PC-3 (cell line): ENCODE data around the gene BCAS1. TPM values are rescaled to one million over a fixed set of nuclear protein-coding genes. Genes with fewer than 3 reads are reported as not detected.
A peak's percentile ranks its signal among the peaks of the same experiment; 100 is the strongest.

Experiments
- ATAC-seq: fragments of 200-7000 bp; cut with Tn5 transposase; 2 replicates; pipeline ENCODE4 v1.9.1; 2020; ENCODE audit warnings: mild to moderate bottlenecking, moderate library complexity
- BruUV-seq: library from RNA; stranded (reverse); fragments of 400-500 nt; replicated peaks from 2 replicates; lab custom pipeline; 2021; lab: Mats Ljungman, UMichigan
- CTCF ChIA-PET: fragments of 300-600 bp; sonication (Branson Sonifier 250); formaldehyde crosslinking; loops from one replicate; lab custom pipeline; 2022; ENCODE audit warnings: antibody characterized with exemption; lab: Charles Lee
- POLR2A ChIA-PET: fragments of 300-600 bp; sonication (Branson Sonifier 250); formaldehyde crosslinking; loops from one replicate; lab custom pipeline; 2022; ENCODE audit warnings: antibody characterized with exemption; ENCODE audit not compliant: unreplicated experiment; lab: Charles Lee
- DNase-seq: peaks from one replicate; pipeline ENCODE4 v3.0.0-alpha.2; 2015
- H2AFZ ChIP-seq: fragments of 300-600 bp; sonication (generic); 2 replicates; pipeline ENCODE4 v1.6.0; 2016; ENCODE audit warnings: antibody characterized with exemption, low read length
- H3F3A ChIP-seq: fragments of 300-600 bp; sonication (generic); one replicate; pipeline ENCODE4 v1.6.0; 2017; ENCODE audit warnings: antibody characterized with exemption, low read length, control low read depth, mild to moderate bottlenecking; ENCODE audit not compliant: unreplicated experiment
- H3K27ac ChIP-seq: fragments of 300-600 bp; sonication (generic); 2 replicates; pipeline ENCODE4 v1.5.1; 2016; ENCODE audit warnings: mild to moderate bottlenecking, low read length
- H3K27me3 ChIP-seq: fragments of 300-600 bp; sonication (generic); 2 replicates; pipeline ENCODE4 v1.6.1; 2016; ENCODE audit warnings: low read length, mixed read lengths
- H3K36me3 ChIP-seq: fragments of 300-600 bp; sonication (generic); 2 replicates; pipeline ENCODE4 v1.6.1; 2016; ENCODE audit warnings: low read depth, mixed run types, low read length, mixed read lengths
- H3K4me1 ChIP-seq: fragments of 300-600 bp; sonication (generic); 2 replicates; pipeline ENCODE4 v1.5.1; 2016; ENCODE audit warnings: low read length; ENCODE audit not compliant: insufficient read depth
- H3K4me2 ChIP-seq: fragments of 300-600 bp; sonication (generic); 2 replicates; pipeline ENCODE4 v1.6.0; 2016; ENCODE audit warnings: low read length
- H3K4me3 ChIP-seq: fragments of 300-600 bp; sonication (generic); 2 replicates; pipeline ENCODE4 v1.5.1; 2016; ENCODE audit warnings: mild to moderate bottlenecking, low read length, mixed read lengths
- H3K79me2 ChIP-seq: fragments of 300-600 bp; sonication (generic); 2 replicates; pipeline ENCODE4 v1.6.1; 2017; ENCODE audit warnings: low read length, mixed read lengths
- H3K9ac ChIP-seq: fragments of 300-600 bp; sonication (generic); 2 replicates; pipeline ENCODE4 v1.6.0; 2016; ENCODE audit warnings: mild to moderate bottlenecking, low read length
- H3K9me2 ChIP-seq: fragments of 300-600 bp; sonication (generic); replicated peaks from 2 replicates; pipeline ENCODE4 v1.6.1; 2016; ENCODE audit warnings: mixed run types, low read length, mixed read lengths
- H3K9me3 ChIP-seq: fragments of 300-600 bp; sonication (generic); 2 replicates; pipeline ENCODE4 v1.6.1; 2016; ENCODE audit warnings: low read length, mixed read lengths
- H4K20me1 ChIP-seq: fragments of 300-600 bp; sonication (generic); 2 replicates; pipeline ENCODE4 v1.6.1; 2016; ENCODE audit warnings: low read length, mixed read lengths
- CTCF ChIP-seq: fragments of 300-600 bp; sonication (generic); conservative IDR thresholded peaks from 2 replicates; pipeline ENCODE4 v1.5.1; 2017; ENCODE audit warnings: antibody characterized with exemption, low read depth, mild to moderate bottlenecking, low read length
- EZH2 ChIP-seq: fragments of 300-600 bp; sonication (generic); IDR thresholded peaks from one replicate; pipeline ENCODE4 v1.6.1; 2017; ENCODE audit warnings: antibody characterized with exemption, mild to moderate bottlenecking, low read length; ENCODE audit not compliant: unreplicated experiment
- EZH2phosphoT487 ChIP-seq: fragments of 300-600 bp; sonication (generic); IDR thresholded peaks from 2 replicates; pipeline ENCODE4 v1.6.1; 2018; ENCODE audit warnings: mild to moderate bottlenecking, antibody characterized with exemption, low read length, borderline replicate concordance
- intact Hi-C: fragments of 100-400 bp; cut with micrococcal nuclease; formaldehyde crosslinking; loops from 2 replicates; pipeline ENCODE4 v1.9.0; 2023
- total RNA-seq: library from RNA; depleted of rRNA; stranded (reverse); fragments of >200 nt; gene quantifications from 2 replicates; pipeline ENCODE4 v1.2.3, GENCODE V29; 2014

Gene BCAS1
- total RNA-seq, 1 experiment from 2014 or later: 0.18 TPM

DNA sequence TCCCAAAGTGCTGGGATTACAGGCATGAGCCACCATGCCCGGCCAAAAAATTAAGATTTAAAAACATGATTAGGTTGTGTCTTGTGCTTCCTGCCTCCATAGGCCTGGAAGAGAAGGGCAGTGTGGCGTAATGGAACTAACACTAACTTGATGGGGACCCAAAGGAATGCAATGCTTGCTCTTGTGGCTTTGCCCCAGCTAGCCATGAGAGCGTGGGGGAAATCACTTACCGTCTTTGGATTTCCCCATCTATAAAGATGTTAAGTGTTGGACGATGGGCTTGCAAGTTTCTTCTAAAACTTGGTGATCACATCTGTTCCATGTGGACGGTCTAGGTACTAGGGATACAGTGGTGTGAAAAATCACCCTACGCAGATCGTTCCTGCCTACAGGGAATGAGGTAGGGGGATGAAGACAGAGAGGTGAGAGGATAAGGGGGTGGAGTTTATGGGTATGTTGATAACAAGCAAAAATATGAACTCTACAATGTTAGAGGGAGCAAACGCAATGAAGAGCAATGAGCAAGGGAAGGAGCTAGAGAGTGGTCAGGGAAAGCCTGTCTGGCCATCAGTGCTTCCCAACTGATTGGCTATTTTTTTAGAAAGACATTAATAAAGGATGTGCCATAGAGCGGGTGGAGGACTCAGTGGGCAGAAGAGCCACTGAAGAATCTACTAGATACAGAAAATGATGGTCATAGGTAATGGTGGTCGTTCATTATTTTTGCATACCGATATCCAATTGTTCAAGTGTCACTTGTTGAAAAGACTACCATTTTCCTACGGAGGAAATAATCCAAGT is 165.2 kb downstream of the BCAS1 start:
- Histone ChIP-seq H3K79me2 (no peaks in the 10 kb centered on the region), H3K4me1 (peaks cover 56% of the 10 kb centered on the region), H4K20me1 (no peaks in the 10 kb centered on the region), H3K4me3 (no peak overlapping the region), H3K27me3 (no peaks in the 10 kb centered on the region), H3F3A (peaks cover 22% of the 10 kb centered on the region), H3K9me3 (no peaks in the 10 kb centered on the region), H3K4me2 (no peak overlapping the region), H3K9me2 (no peaks in the 10 kb centered on the region), H3K36me3 (no peaks in the 10 kb centered on the region), H2AFZ (no peak overlapping the region), H3K9ac (no peak overlapping the region), H3K27ac (peak overlapping the region; percentile 91)
- ATAC-seq (no peak), DNase-seq (no peak)
- POLR2A ChIA-PET: no interaction called here
- CTCF ChIA-PET: no interaction called here
- TF ChIP-seq CTCF (no peak), EZH2 (no peak)
- no TSS peak for BruUV-seq
- intact Hi-C loops: no loop called here

- Histone ChIP-seq H3K4me3 (no peak overlapping the region), H3K79me2 (no peaks in the 10 kb centered on the region), H3F3A (peaks cover 27% of the 10 kb centered on the region), H3K9me2 (no peaks in the 10 kb centered on the region), H4K20me1 (no peaks in the 10 kb centered on the region), H3K27ac (no peak overlapping the region), H3K9me3 (no peaks in the 10 kb centered on the region), H3K36me3 (no peaks in the 10 kb centered on the region), H3K9ac (no peak overlapping the region), H3K27me3 (no peaks in the 10 kb centered on the region), H2AFZ (no peak overlapping the region), H3K4me2 (no peak overlapping the region), H3K4me1 (peaks cover 62% of the 10 kb centered on the region)
- no peak for ATAC-seq
- intact Hi-C loops: no loop called here
- ChIA-PET CTCF (no interaction called here), POLR2A (no interaction called here)
- TF ChIP-seq CTCF: no peak
- no peak for TF ChIP-seq EZH2phosphoT487
- TF ChIP-seq EZH2: no peak
- DNase-seq: no peak
- BruUV-seq: no TSS peak
Observed at GRCh38 chr20:53904261-53904660, 166.1 kb downstream of the BCAS1 start.

GRCh38 chr20:53903652-53903987 is 166.8 kb downstream of the BCAS1 start:
- ATAC-seq (no peak), DNase-seq (no peak)
- H3K27me3 ChIP-seq: no peaks in the 10 kb centered on the region
- peaks cover 62% of the 10 kb centered on the region for H3K4me1 ChIP-seq
- ChIA-PET POLR2A (no interaction called here), CTCF (no interaction called here)
- TF ChIP-seq CTCF (no peak), EZH2 (no peak), EZH2phosphoT487 (no peak)
- peaks cover 27% of the 10 kb centered on the region for H3F3A ChIP-seq
- H3K27ac ChIP-seq: no peak overlapping the region
- no peaks in the 10 kb centered on the region for H3K79me2 ChIP-seq
- intact Hi-C loops: no loop called here
- no peaks in the 10 kb centered on the region for H3K36me3 ChIP-seq
- H3K9ac ChIP-seq: no peak overlapping the region
- H3K4me3 ChIP-seq: no peak overlapping the region
- H2AFZ ChIP-seq: no peak overlapping the region
- no peaks in the 10 kb centered on the region for H3K9me3 ChIP-seq
- H3K9me2 ChIP-seq: no peaks in the 10 kb centered on the region
- H3K4me2 ChIP-seq: no peak overlapping the region
- no TSS peak for BruUV-seq
- no peaks in the 10 kb centered on the region for H4K20me1 ChIP-seq
